BJ (cell line): ENCODE measurements around the gene GTF2H4. TPM values are rescaled to one million over a fixed set of nuclear protein-coding genes. Genes with fewer than 3 reads are reported as not detected.

ENCODE experiments used
- CTCF ChIA-PET: fragments of 350-600 bp; formaldehyde crosslinking; extraction: SDS; loops from one replicate; lab custom pipeline; 2021; ENCODE audit warnings: antibody characterized with exemption, inconsistent platforms; lab: Yijun Ruan, JAX
- POLR2A ChIA-PET: fragments of 300-600 bp; sonication (Branson Sonifier 250); formaldehyde crosslinking; extraction: SDS; loops from one replicate; lab custom pipeline; 2021; ENCODE audit warnings: antibody characterized with exemption; lab: Charles Lee
- DNase-seq: peaks from one replicate; pipeline ENCODE4 v3.0.0-alpha.2; 2011; ENCODE audit warnings: low read depth
- H3K27me3 ChIP-seq: 2 replicates; pipeline ENCODE4 v1.6.0; 2011; ENCODE audit warnings: low read length; ENCODE audit not compliant: control insufficient read depth, insufficient read depth
- H3K36me3 ChIP-seq: 2 replicates; pipeline ENCODE4 v1.5.1; 2011; ENCODE audit warnings: low read length; ENCODE audit not compliant: control insufficient read depth, insufficient read depth
- H3K4me3 ChIP-seq: 2 replicates; pipeline ENCODE4 v1.5.1; 2011; ENCODE audit warnings: low read depth, mild to moderate bottlenecking, control low read depth, low read length
- CTCF ChIP-seq: IDR thresholded peaks from 2 replicates; pipeline ENCODE4 v1.5.1; 2011; ENCODE audit warnings: low read depth, mild to moderate bottlenecking, control low read depth, inconsistent platforms, low read length, moderate library complexity; ENCODE audit not compliant: insufficient read depth
- polyA plus RNA-seq: library from polyadenylated mRNA; depleted of rRNA; stranded (reverse); fragments of >200 nt; gene quantifications from 2 replicates; pipeline ENCODE4 v1.2.3, GENCODE V29; 2011

Gene GTF2H4
- polyA plus RNA-seq, 1 experiment, result 28.2 TPM

GRCh38 chr6:30942338-30943060 is 34.5 kb downstream of the GTF2H4 start:
- Histone ChIP-seq H3K27me3 (peaks cover 10% of the 10 kb centered on the region), H3K36me3 (no peaks in the 10 kb centered on the region), H3K4me3 (no peak overlapping the region)
- CTCF ChIA-PET, result interaction anchor here (0.6 to 3.4 kb wide), 23 partner anchors 12 to 172 kb away, joined by 3 to 39 read pairs (median 5); partner anchors contain the start of genes PSORS1C1 and SFTA2
- POLR2A ChIA-PET, result no interaction called here
- peak; percentile 84 for TF ChIP-seq CTCF
- DNase-seq, result peak; percentile 35

- ChIA-PET POLR2A (no interaction called here), CTCF (interaction anchor here (0.6 to 3.0 kb wide), 3 partner anchors 94 to 128 kb away, joined by 3 to 12 read pairs (median 10); no protein-coding TSS in a partner anchor)
- Histone ChIP-seq H3K4me3 (no peak overlapping the region), H3K36me3 (no peaks in the 10 kb centered on the region), H3K27me3 (peaks cover 12% of the 10 kb centered on the region)
- no peak for DNase-seq
- TF ChIP-seq CTCF, result no peak
Measured at GRCh38 chr6:30944051-30944450, 36.0 kb downstream of the GTF2H4 start.

- TF ChIP-seq CTCF, result no peak
- H3K36me3 ChIP-seq, result no peaks in the 10 kb centered on the region
- ChIA-PET POLR2A (no interaction called here), CTCF (interaction anchor here (1.1 to 3.0 kb wide), 2 partner anchors 125 to 134 kb away, joined by 3 to 10 read pairs; no protein-coding TSS in a partner anchor)
- peaks cover 12% of the 10 kb centered on the region for H3K27me3 ChIP-seq
- no peak overlapping the region for H3K4me3 ChIP-seq
- DNase-seq, result no peak
Measured at GRCh38 chr6:30945281-30945680, 37.3 kb downstream of the GTF2H4 start.

- peaks cover 13% of the 10 kb centered on the region for H3K27me3 ChIP-seq
- TF ChIP-seq CTCF, result no peak
- H3K4me3 ChIP-seq, result no peak overlapping the region
- DNase-seq, result no peak
- POLR2A ChIA-PET, result no interaction called here
- H3K36me3 ChIP-seq, result no peaks in the 10 kb centered on the region
- CTCF ChIA-PET, result interaction anchor here (1.0 to 1.2 kb wide), 2 partner anchors 105 to 140 kb away, joined by 3 to 5 read pairs; no protein-coding TSS in a partner anchor
Measured at GRCh38 chr6:30947231-30947630, 39.2 kb downstream of the GTF2H4 start.

DNA sequence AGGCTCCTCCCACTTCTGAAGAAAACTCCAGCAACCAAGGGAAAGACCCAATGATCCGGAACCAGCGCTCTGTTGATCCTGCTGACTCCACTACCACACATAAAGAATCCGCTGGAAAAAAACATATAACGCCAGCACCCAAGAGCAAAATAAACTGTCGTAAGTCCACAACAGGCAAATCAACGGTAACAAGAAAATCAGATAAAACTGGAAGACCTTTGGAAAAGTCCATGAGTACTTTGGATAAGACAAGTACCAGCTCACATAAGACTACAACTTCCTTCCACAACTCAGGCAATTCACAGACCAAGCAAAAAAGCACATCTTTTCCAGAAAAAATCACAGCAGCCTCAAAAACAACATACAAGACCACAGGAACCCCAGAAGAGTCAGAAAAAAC is 40.8 kb downstream of the GTF2H4 start:
- DNase-seq, result no peak
- H3K27me3 ChIP-seq, result peaks cover 20% of the 10 kb centered on the region
- H3K36me3 ChIP-seq, result no peaks in the 10 kb centered on the region
- ChIA-PET POLR2A (no interaction called here), CTCF (interaction anchor here (0.6 to 0.7 kb wide), 2 partner anchors 12 to 16 kb away, joined by 3 read pairs; no protein-coding TSS in a partner anchor)
- H3K4me3 ChIP-seq, result no peak overlapping the region
- no peak for TF ChIP-seq CTCF
